B cell (primary cell): ENCODE measurements around the gene LRP6. TPM values are rescaled to one million over a fixed set of nuclear protein-coding genes. Genes with fewer than 3 reads are reported as not detected.

Experiments
- ATAC-seq: fragments of 200-7000 bp; cut with Tn5 transposase; one replicate; pipeline ENCODE4 v1.10.0; 2021; ENCODE audit warnings: low read depth, mild to moderate bottlenecking, moderate number of reproducible peaks, moderate library complexity
- CTCF ChIA-PET: fragments of 350-600 bp; sonication (Branson Sonifier 250); formaldehyde crosslinking; loops from one replicate; lab custom pipeline; 2021; ENCODE audit warnings: antibody characterized with exemption, inconsistent platforms; lab: Charles Lee
- POLR2A ChIA-PET: fragments of 350-600 bp; sonication (Branson Sonifier 250); formaldehyde crosslinking; loops from one replicate; lab custom pipeline; 2021; ENCODE audit warnings: antibody characterized with exemption; lab: Charles Lee
- DNase-seq: peaks from one replicate; pipeline ENCODE4 v3.0.0; 2013
- H2AFZ ChIP-seq: 2 replicates; pipeline ENCODE4 v1.6.1; 2012; ENCODE audit warnings: mild to moderate bottlenecking, low read depth, low read length; ENCODE audit not compliant: insufficient read depth, poor library complexity, severe bottlenecking
- H3K27ac ChIP-seq, 2 donors: 1 replicate in 1 of 2; 2 replicates in 1 of 2; pipeline ENCODE4 v1.5.1; 2012 to 2013; ENCODE audit warnings: low read length in 2 of 2, mild to moderate bottlenecking in 2 of 2, moderate library complexity in 1 of 2
- H3K27me3 ChIP-seq, 4 experiments: fragments of 200-600 bp in 1 of 4; sonication (generic) in 1 of 4; replicated peaks in 1 of 4; 1 replicate in 2 of 4; 2 replicates in 2 of 4; pipeline versions ENCODE4 v1.6.1 to v1.7.0; 2013 to 2016; ENCODE audit warnings: low read length in 3 of 4, mild to moderate bottlenecking in 2 of 4, mixed read lengths in 1 of 4, moderate library complexity in 1 of 4; ENCODE audit not compliant: insufficient read depth in 4 of 4, control insufficient read depth in 3 of 4; ENCODE audit errors: control extremely low read depth in 1 of 4
- H3K36me3 ChIP-seq, 2 experiments: replicated peaks in 1 of 2; 1 replicate in 1 of 2; 2 replicates in 1 of 2; pipeline versions ENCODE4 v1.6.1 to v1.7.1; 2013; ENCODE audit warnings: low read length in 1 of 2; ENCODE audit not compliant: insufficient read depth in 2 of 2, control insufficient read depth in 1 of 2; ENCODE audit errors: control extremely low read depth in 1 of 2, extremely low read depth in 1 of 2
- H3K4me1 ChIP-seq, 2 donors: fragments of 200-600 bp in 1 of 2; sonication (generic) in 1 of 2; 1 replicate in 1 of 2; 2 replicates in 1 of 2; pipeline versions ENCODE4 v1.5.1 to v1.6.1; 2013 to 2017; ENCODE audit warnings: low read length in 2 of 2; ENCODE audit not compliant: control insufficient read depth in 2 of 2, insufficient read depth in 2 of 2
- H3K4me2 ChIP-seq: replicated peaks from 2 replicates; pipeline ENCODE3; 2012; ENCODE audit warnings: mild to moderate bottlenecking, low read depth, low read length; ENCODE audit not compliant: poor library complexity, severe bottlenecking
- H3K4me3 ChIP-seq, 5 experiments: fragments of 200-600 bp in 1 of 5; sonication (generic) in 1 of 5; 1 replicate in 3 of 5; 2 replicates in 2 of 5; pipeline versions ENCODE4 v1.5.1 to v1.7.0; 2011 to 2016; ENCODE audit warnings: low read length in 4 of 5, mild to moderate bottlenecking in 4 of 5, low read depth in 2 of 5, control low read depth in 1 of 5, moderate library complexity in 1 of 5; ENCODE audit not compliant: insufficient read depth in 1 of 5; ENCODE audit errors: control extremely low read depth in 1 of 5, extremely low read depth in 1 of 5
- H3K79me2 ChIP-seq: fragments of 200-600 bp; sonication (generic); one replicate; pipeline ENCODE4 v1.6.0; 2016; ENCODE audit warnings: low read length; ENCODE audit not compliant: control insufficient read depth, insufficient read depth
- H3K9ac ChIP-seq: fragments of 200-600 bp; sonication (generic); 2 replicates; pipeline ENCODE4 v1.6.1; 2017; ENCODE audit warnings: mild to moderate bottlenecking, low read length, moderate library complexity
- H3K9me3 ChIP-seq, 3 donors: one replicate each; pipeline versions ENCODE4 v1.6.1 to v1.7.1; 2013; ENCODE audit warnings: low read length in 2 of 3; ENCODE audit not compliant: control insufficient read depth in 2 of 3, insufficient read depth in 1 of 3; ENCODE audit errors: control extremely low read depth in 1 of 3
- H4K20me1 ChIP-seq: 2 replicates; pipeline ENCODE4 v1.6.0; 2012; ENCODE audit warnings: mild to moderate bottlenecking, low read length; ENCODE audit not compliant: insufficient read depth, control insufficient read depth, poor library complexity, severe bottlenecking
- H3K27ac Mint-ChIP-seq: one replicate; pipeline ENCODE4 v1.8.0; 2021; ENCODE audit warnings: mixed read lengths
- H3K27me3 Mint-ChIP-seq: one replicate; pipeline ENCODE4 v1.8.0; 2021; ENCODE audit warnings: mixed read lengths
- H3K4me1 Mint-ChIP-seq: one replicate; pipeline ENCODE4 v1.8.0; 2021; ENCODE audit warnings: mixed read lengths
- H3K4me3 Mint-ChIP-seq: one replicate; pipeline ENCODE4 v1.8.0; 2021; ENCODE audit warnings: mixed read lengths
- H3K9me3 Mint-ChIP-seq: one replicate; pipeline ENCODE4 v1.8.0; 2022; ENCODE audit warnings: mixed read lengths; ENCODE audit not compliant: insufficient read depth
- EZH2 ChIP-seq: IDR thresholded peaks from 2 replicates; pipeline ENCODE4 v1.6.1; 2012; ENCODE audit warnings: borderline replicate concordance, low read depth, mild to moderate bottlenecking, moderate library complexity, low read length; ENCODE audit not compliant: insufficient read depth, poor library complexity, severe bottlenecking
- WGBS: methylation state at CpG from one replicate; pipeline ENCODE4 v1.1.5; 2013; ENCODE audit warnings: missing lambda C conversion rate; ENCODE audit not compliant: insufficient coverage; 5-methylcytosine and 5-hydroxymethylcytosine counted together
- intact Hi-C: fragments of 100-400 bp; cut with micrococcal nuclease; formaldehyde crosslinking; loops from one replicate; pipeline ENCODE4 v1.10.0; 2022
- polyA plus RNA-seq: library from polyadenylated mRNA; depleted of rRNA; stranded (reverse); fragments of >200 nt; gene quantifications from 2 replicates; pipeline ENCODE4 v1.2.3, GENCODE V29; 2012
- total RNA-seq, 2 donors: library from RNA; stranded (reverse); fragments of 120-200 nt in 1 of 2; gene quantifications; 1 replicate in 1 of 2; 2 replicates in 1 of 2; pipeline versions ENCODE4 v1.2.3 to v1.2.4, GENCODE V29; 2013 to 2022
- TF ChIP-seq, protein P1 (sequence below): fragments of 200-600 bp; IDR thresholded peaks from one replicate; pipeline ENCODE4 v1.8.0; 2022; ENCODE audit warnings: antibody characterized with exemption, mild to moderate bottlenecking

The LRP6 gene
- total and polyA plus RNA-seq, 2 donors (not counting 1 experiment from before 2014, with no cell fraction given) = 0.34 to 2.8 TPM

DNA sequence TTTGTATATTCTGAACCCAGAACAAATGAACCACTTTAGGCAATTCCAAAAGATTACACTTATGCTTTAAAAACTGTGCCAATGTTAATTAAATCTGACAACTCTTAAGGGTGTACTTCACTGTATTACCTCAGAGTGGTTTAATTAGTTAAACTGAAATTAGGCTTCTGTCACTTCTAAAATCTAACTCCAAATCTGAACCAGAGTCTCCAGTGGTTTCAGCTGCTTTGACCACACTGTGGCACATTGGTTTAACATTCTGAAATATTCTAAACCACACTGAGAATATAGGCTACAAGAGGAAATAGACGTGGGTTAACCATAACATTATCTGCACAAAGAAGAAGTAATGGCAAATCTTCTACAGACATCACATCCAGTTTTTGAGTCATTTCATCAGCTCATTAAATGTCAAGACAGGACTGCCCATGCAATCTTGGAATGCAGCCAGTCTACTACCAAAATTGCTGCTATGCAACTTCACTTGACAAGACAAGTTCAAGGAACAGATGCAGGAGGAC lies 94.8 kb downstream of the LRP6 start:
- H3K9me3 ChIP-seq = no peaks in the 10 kb centered on the region
- intact Hi-C loops = no loop called here
- ATAC-seq (no peak), DNase-seq (no peak)
- Mint-ChIP-seq H3K27ac (no peak overlapping the region), H3K4me1 (no peaks in the 10 kb centered on the region), H3K27me3 (no peaks in the 10 kb centered on the region), H3K9me3 (no peaks in the 10 kb centered on the region), H3K4me3 (no peak overlapping the region)
- no peak overlapping the region for H3K4me3 ChIP-seq
- H4K20me1 ChIP-seq = no peaks in the 10 kb centered on the region
- WGBS = no CpG with 5 or more reads among the region's 1 CpG
- H2AFZ ChIP-seq = no peak overlapping the region
- no peaks in the 10 kb centered on the region for H3K36me3 ChIP-seq
- no peak overlapping the region for H3K9ac ChIP-seq
- H3K79me2 ChIP-seq = no peaks in the 10 kb centered on the region
- H3K4me1 ChIP-seq = no peaks in the 10 kb centered on the region
- POLR2A ChIA-PET = no interaction called here
- no peak overlapping the region for H3K27ac ChIP-seq
- no peak overlapping the region for H3K4me2 ChIP-seq
- TF ChIP-seq, protein P1, sequence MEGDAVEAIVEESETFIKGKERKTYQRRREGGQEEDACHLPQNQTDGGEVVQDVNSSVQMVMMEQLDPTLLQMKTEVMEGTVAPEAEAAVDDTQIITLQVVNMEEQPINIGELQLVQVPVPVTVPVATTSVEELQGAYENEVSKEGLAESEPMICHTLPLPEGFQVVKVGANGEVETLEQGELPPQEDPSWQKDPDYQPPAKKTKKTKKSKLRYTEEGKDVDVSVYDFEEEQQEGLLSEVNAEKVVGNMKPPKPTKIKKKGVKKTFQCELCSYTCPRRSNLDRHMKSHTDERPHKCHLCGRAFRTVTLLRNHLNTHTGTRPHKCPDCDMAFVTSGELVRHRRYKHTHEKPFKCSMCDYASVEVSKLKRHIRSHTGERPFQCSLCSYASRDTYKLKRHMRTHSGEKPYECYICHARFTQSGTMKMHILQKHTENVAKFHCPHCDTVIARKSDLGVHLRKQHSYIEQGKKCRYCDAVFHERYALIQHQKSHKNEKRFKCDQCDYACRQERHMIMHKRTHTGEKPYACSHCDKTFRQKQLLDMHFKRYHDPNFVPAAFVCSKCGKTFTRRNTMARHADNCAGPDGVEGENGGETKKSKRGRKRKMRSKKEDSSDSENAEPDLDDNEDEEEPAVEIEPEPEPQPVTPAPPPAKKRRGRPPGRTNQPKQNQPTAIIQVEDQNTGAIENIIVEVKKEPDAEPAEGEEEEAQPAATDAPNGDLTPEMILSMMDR = no peak
- no peak for TF ChIP-seq EZH2
- no peaks in the 10 kb centered on the region for H3K27me3 ChIP-seq
- CTCF ChIA-PET = interaction anchor here (0.6 kb wide), 1 partner anchor 1040 kb away, joined by 5 read pairs; no protein-coding TSS in a partner anchor

DNA sequence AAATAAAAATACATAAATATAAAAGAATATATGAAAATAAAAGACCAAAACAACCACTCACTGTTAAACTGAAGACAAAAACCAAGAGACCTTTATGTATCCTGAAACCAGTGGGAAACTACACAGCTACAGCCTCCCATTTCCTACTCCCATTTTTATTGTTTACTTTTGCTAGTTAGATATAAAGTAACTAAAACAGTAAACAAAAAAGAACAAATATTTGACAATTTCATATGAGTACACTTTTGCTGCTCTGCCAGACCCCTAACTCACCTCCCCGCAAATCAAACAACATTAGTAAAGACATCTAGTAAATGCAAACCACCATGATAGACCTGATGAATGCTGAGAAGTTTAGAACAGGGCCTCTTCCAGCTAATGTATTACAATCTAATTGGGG lies 99.0 kb downstream of the LRP6 start:
- POLR2A ChIA-PET = no interaction called here
- Mint-ChIP-seq H3K27me3 (no peaks in the 10 kb centered on the region), H3K9me3 (no peaks in the 10 kb centered on the region), H3K4me3 (no peak overlapping the region), H3K4me1 (no peaks in the 10 kb centered on the region), H3K27ac (no peak overlapping the region)
- WGBS = no CpG with 5 or more reads among the region's 1 CpG
- DNase-seq (no peak), ATAC-seq (no peak)
- Histone ChIP-seq H3K36me3 (no peaks in the 10 kb centered on the region), H4K20me1 (no peaks in the 10 kb centered on the region), H3K79me2 (no peaks in the 10 kb centered on the region), H3K27me3 (no peaks in the 10 kb centered on the region), H3K4me3 (no peak overlapping the region), H3K9me3 (no peaks in the 10 kb centered on the region), H3K9ac (no peak overlapping the region), H2AFZ (no peak overlapping the region), H3K27ac (no peak overlapping the region), H3K4me1 (no peaks in the 10 kb centered on the region), H3K4me2 (no peak overlapping the region)
- TF ChIP-seq, protein P1 = no peak
- no peak for TF ChIP-seq EZH2
- intact Hi-C loops = no loop called here
- CTCF ChIA-PET = interaction anchor here (0.7 kb wide), 1 partner anchor 14 kb away, joined by 6 read pairs; no protein-coding TSS in a partner anchor
